ENCODE measurements around the gene SUB1. TPM values are rescaled to one million over a fixed set of nuclear protein-coding genes. Genes with fewer than 3 reads are reported as not detected.

Gene SUB1
- total RNA-seq, 1 experiment from 2014 or later, result 288 TPM

DNA sequence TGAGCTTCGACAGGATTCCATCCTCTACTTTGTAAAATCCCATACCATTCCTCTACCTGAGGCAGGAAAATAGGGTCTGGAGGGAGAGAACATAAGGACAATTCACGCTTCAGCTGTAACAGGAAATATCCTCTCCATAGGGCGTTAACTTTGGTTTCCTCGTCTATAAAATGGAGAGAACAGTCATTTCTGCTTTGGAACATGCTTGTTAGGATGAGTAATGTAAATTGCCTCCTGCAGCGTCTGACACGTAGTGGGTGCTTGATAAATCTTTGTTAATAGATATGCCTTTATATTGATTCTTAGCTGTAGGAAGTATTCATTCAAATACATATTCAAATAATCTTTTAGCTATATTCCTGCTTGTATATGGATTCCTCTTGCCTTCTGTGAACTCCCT lies 711 bp upstream of the SUB1 start:
- Histone ChIP-seq H2BK5ac (ENCODE audit: insufficient read length, low read length) (no peak overlapping the region), H2BK120ac (ENCODE audit: low read depth, low read length, poor library complexity, severe bottlenecking) (no peak overlapping the region), H3K23me2 (ENCODE audit: insufficient read length, low read depth, low read length, poor library complexity, severe bottlenecking) (no peaks in the 10 kb centered on the region), H3K27ac (ENCODE audit: insufficient read length, low read depth, low read length) (peak overlapping the region; percentile 71), H3T11ph (ENCODE audit: low read length) (no peak overlapping the region), H3K4me1 (ENCODE audit: insufficient read depth, low read length) (peaks cover 14% of the 10 kb centered on the region), H2BK20ac (ENCODE audit: low read depth, low read length, poor library complexity, severe bottlenecking) (no peak overlapping the region), H2BK15ac (ENCODE audit: low read depth, low read length) (no peak overlapping the region), H2BK12ac (ENCODE audit: insufficient read length, low read depth, low read length) (peak overlapping the region; percentile 91), H3K4me2 (ENCODE audit: insufficient read depth, insufficient read length, low read length) (peak overlapping the region; percentile 44), H4K5ac (ENCODE audit: insufficient read length, low read depth, low read length) (peak overlapping the region; percentile 29), H2AK5ac (ENCODE audit: insufficient read length, low read length) (no peak overlapping the region), H3K9ac (ENCODE audit: extremely low read depth, insufficient read length, low read length) (peak overlapping the region; percentile 26), H3K14ac (ENCODE audit: insufficient read depth, low read length) (no peak overlapping the region; the same call in 1 of the 2 replicates), H3K79me1 (ENCODE audit: insufficient read depth, low read depth, low read length, poor library complexity, severe bottlenecking) (no peaks in the 10 kb centered on the region), H4K91ac (ENCODE audit: insufficient read length, low read depth, low read length) (no peak overlapping the region), H3K27me3 (ENCODE audit: insufficient read depth, low read length) (no peaks in the 10 kb centered on the region), H3K56ac (ENCODE audit: insufficient read length, low read depth, low read length) (no peak overlapping the region), H3K9me3 (ENCODE audit: control insufficient read depth, low read depth, low read length) (no peaks in the 10 kb centered on the region), H3K18ac (ENCODE audit: insufficient read length, low read depth, low read length) (peak overlapping the region; percentile 47), H3K4ac (ENCODE audit: low read depth, low read length) (no peak overlapping the region), H3K23ac (ENCODE audit: insufficient read length, low read depth, low read length) (no peak overlapping the region), H2AFZ (ENCODE audit: low read length) (peak overlapping the region; percentile 88), H4K8ac (replicated peaks; ENCODE audit: insufficient read length, low read depth, low read length) (no peak overlapping the region), H3K79me2 (ENCODE audit: insufficient read depth, low read length) (peaks cover 22% of the 10 kb centered on the region; the same call in 1 of the 2 replicates), H4K20me1 (ENCODE audit: control insufficient read depth, insufficient read depth, insufficient read length) (no peaks in the 10 kb centered on the region)
- peaks cover 46 to 53% of the 10 kb centered on the region in 2 experiments for H3K4me1 Mint-ChIP-seq
- peak overlapping the region; percentile 32 to 96 (median 89); a peak in 5 of 7 replicates for H3K27ac Mint-ChIP-seq
- peak overlapping the region; percentile 94 to 96; a peak in 4 of 5 replicates for H3K4me3 Mint-ChIP-seq
- DNase-seq, result no peak
- peaks cover 3 to 11% (median 8%) of the 10 kb centered on the region in 3 experiments; a peak in 5 of 7 replicates for H3K36me3 Mint-ChIP-seq (ENCODE audit: insufficient read depth in 1 of 3, low read depth in 3 of 3)
- no peaks in the 10 kb centered on the region for H3K27me3 Mint-ChIP-seq (ENCODE audit: low read depth)
- TF ChIP-seq, protein P1, sequence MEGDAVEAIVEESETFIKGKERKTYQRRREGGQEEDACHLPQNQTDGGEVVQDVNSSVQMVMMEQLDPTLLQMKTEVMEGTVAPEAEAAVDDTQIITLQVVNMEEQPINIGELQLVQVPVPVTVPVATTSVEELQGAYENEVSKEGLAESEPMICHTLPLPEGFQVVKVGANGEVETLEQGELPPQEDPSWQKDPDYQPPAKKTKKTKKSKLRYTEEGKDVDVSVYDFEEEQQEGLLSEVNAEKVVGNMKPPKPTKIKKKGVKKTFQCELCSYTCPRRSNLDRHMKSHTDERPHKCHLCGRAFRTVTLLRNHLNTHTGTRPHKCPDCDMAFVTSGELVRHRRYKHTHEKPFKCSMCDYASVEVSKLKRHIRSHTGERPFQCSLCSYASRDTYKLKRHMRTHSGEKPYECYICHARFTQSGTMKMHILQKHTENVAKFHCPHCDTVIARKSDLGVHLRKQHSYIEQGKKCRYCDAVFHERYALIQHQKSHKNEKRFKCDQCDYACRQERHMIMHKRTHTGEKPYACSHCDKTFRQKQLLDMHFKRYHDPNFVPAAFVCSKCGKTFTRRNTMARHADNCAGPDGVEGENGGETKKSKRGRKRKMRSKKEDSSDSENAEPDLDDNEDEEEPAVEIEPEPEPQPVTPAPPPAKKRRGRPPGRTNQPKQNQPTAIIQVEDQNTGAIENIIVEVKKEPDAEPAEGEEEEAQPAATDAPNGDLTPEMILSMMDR (conservative IDR thresholded peaks at IDR 0.05), result no peak
- WGBS (ENCODE audit: extremely low coverage, insufficient read length, low lambda C conversion rate), result no CpG with 5 or more reads among the region's 6 CpGs
- H3K9me3 Mint-ChIP-seq, result no peaks in the 10 kb centered on the region; a peak in 1 of 5 replicates

Data from H9 (cell line).